ENCODE results near the gene PARL.
"Not testable (repeated sequence)": the region's sequence is repeated elsewhere in the genome, so short reads cannot be mapped to it uniquely, and the experiment has no call there.

The PARL gene

GRCh38 chr3:183794452-183794851 is 90.2 kb downstream of the PARL start:
- POLR2A ChIA-PET = no interaction called here
- CTCF ChIA-PET = interaction anchor here (1.0 to 1.4 kb wide), 2 partner anchors 13 to 28 kb away, joined by 3 read pairs; no protein-coding TSS in a partner anchor
- no peak for DNase-seq (ENCODE audit: low read depth, low spot score)
- no peak for TF ChIP-seq CTCF (IDR thresholded peaks at IDR 0.05; ENCODE audit: insufficient read depth, low read length, missing control alignments)
- no peak overlapping the region for H3K4me3 ChIP-seq (ENCODE audit: low read depth, low read length)

- CTCF ChIA-PET = no interaction called here
Observed at GRCh38 chr3:183792976-183793375, 91.7 kb downstream of the PARL start.

GRCh38 chr3:183790700-183791099 is 94.0 kb downstream of the PARL start:
- CTCF ChIA-PET = interaction anchor here (1.4 to 1.5 kb wide), 2 partner anchors 288 to 322 kb away, joined by 3 to 5 read pairs; no protein-coding TSS in a partner anchor
- DNase-seq (ENCODE audit: low read depth, low spot score) = no peak
- TF ChIP-seq CTCF (IDR thresholded peaks at IDR 0.05; ENCODE audit: insufficient read depth, low read length, missing control alignments) = no peak
- H3K4me3 ChIP-seq (ENCODE audit: low read depth, low read length) = no peak overlapping the region
- POLR2A ChIA-PET = no interaction called here

More at GRCh38 chr3:183792976-183793375, 91.7 kb downstream of the PARL start:
- POLR2A ChIA-PET = no interaction called here
- no peak for TF ChIP-seq CTCF (IDR thresholded peaks at IDR 0.05; ENCODE audit: insufficient read depth, low read length, missing control alignments)
- no peak for DNase-seq (ENCODE audit: low read depth, low spot score)
- no peak overlapping the region for H3K4me3 ChIP-seq (ENCODE audit: low read depth, low read length)

DNA sequence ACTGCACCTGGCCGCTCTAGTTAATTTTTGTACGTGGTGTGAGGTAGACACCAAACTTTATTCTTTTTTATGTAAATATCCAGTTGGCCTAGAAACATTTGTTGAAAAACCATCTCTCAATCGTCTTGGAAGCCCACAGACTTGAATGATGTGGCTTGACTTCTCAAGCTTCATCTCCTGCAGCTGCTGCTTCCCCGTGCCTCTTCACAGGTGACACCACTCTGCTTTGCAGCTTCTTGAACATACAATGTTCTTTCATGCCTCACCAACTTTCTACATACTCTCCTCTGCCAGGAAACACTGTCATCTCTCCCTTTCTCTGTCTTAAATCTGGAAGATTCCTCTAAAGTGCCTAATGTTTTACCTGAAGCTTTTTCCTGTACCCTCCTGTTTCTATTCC is 94.9 kb downstream of the PARL start:
- ChIA-PET POLR2A (no interaction called here), CTCF (interaction anchor here (1.2 to 1.7 kb wide), 3 partner anchors 10 to 96 kb away, joined by 3 to 4 read pairs (median 3); no protein-coding TSS in a partner anchor)
- TF ChIP-seq CTCF (IDR thresholded peaks at IDR 0.05; ENCODE audit: insufficient read depth, low read length, missing control alignments) = no peak
- no peak overlapping the region for H3K4me3 ChIP-seq (ENCODE audit: low read depth, low read length)
- no peak for DNase-seq (ENCODE audit: low read depth, low spot score)

DNA sequence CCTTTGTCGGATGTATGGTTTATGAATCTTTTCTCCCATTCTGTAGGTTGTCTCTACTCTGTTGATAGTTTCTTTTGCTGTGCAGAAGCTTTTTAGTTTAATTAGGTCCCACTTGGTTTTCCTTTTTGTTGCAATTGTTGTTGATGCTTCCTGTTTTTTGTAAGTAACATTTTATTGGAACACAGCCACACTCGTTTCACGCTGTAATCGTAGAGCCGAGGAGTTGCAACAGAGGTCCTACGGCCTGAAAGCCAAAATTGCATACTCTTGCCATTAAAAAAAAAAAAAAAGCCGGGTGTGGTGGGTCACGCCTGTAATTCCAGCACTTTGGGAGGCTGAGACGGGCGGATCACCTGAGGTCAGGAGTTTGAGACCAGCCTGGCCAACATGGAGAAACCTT is 100.2 kb downstream of the PARL start:
- DNase-seq (ENCODE audit: low read depth, low spot score); CTCF ChIA-PET; POLR2A ChIA-PET; H3K4me3 ChIP-seq (ENCODE audit: low read depth, low read length): not testable (repeated sequence)

GRCh38 chr3:183782576-183783276 is 102.0 kb downstream of the PARL start:
- CTCF ChIA-PET = no interaction called here
- no peak overlapping the region for H3K4me3 ChIP-seq (ENCODE audit: low read depth, low read length)
- no peak for TF ChIP-seq CTCF (IDR thresholded peaks at IDR 0.05; ENCODE audit: insufficient read depth, low read length, missing control alignments)
- POLR2A ChIA-PET = no interaction called here
- no peak for DNase-seq (ENCODE audit: low read depth, low spot score)

DNA sequence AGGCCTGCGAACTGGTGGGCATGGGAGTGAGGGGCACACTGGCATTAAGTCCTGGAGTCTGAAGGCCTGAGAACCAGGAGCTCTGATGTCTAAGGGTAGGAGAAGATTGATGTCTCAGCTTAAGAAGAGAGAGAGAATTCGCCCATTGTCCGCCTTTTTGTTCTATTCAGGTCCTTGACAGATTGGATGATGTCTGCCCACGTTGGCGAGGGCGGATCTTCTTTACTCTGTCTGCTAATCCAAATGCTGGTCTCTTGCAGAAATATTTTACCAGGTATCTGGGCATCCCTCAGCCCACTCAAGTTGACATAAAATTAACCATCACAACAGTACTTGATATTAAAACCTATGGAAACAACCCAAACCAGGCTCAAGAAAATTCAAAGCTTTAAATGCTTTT is 103.4 kb downstream of the PARL start:
- CTCF ChIA-PET = no interaction called here
- POLR2A ChIA-PET = interaction anchor here (0.6 kb wide), 1 partner anchor 27 kb away, joined by 3 read pairs; no protein-coding TSS in a partner anchor
- no peak for TF ChIP-seq CTCF (IDR thresholded peaks at IDR 0.05; ENCODE audit: insufficient read depth, low read length, missing control alignments)
- no peak for DNase-seq (ENCODE audit: low read depth, low spot score)
- H3K4me3 ChIP-seq (ENCODE audit: low read depth, low read length) = no peak overlapping the region
